Measurements from ENCODE around the gene MMEL1.
"Not testable (repeated sequence)": the region's sequence is repeated elsewhere in the genome, so short reads cannot be mapped to it uniquely, and the experiment has no call there.

The MMEL1 gene, protein sequence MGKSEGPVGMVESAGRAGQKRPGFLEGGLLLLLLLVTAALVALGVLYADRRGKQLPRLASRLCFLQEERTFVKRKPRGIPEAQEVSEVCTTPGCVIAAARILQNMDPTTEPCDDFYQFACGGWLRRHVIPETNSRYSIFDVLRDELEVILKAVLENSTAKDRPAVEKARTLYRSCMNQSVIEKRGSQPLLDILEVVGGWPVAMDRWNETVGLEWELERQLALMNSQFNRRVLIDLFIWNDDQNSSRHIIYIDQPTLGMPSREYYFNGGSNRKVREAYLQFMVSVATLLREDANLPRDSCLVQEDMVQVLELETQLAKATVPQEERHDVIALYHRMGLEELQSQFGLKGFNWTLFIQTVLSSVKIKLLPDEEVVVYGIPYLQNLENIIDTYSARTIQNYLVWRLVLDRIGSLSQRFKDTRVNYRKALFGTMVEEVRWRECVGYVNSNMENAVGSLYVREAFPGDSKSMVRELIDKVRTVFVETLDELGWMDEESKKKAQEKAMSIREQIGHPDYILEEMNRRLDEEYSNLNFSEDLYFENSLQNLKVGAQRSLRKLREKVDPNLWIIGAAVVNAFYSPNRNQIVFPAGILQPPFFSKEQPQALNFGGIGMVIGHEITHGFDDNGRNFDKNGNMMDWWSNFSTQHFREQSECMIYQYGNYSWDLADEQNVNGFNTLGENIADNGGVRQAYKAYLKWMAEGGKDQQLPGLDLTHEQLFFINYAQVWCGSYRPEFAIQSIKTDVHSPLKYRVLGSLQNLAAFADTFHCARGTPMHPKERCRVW

GRCh38 chr1:2632561-2633361 lies at the start of gene MMEL1:
TSS of gene MMEL1 (minus strand) at chr1:2633016. CDS start at chr1:2629484, 3,532 bp downstream.
- DNase-seq = no peak

- not testable (repeated sequence) for DNase-seq
These were observed 43.9 kb upstream of the MMEL1 start for GRCh38 chr1:2676726-2677125.

- DNase-seq = not testable (repeated sequence)
These were observed 38.8 kb upstream of the MMEL1 start for GRCh38 chr1:2671656-2672055.

GRCh38 chr1:2659806-2660205 lies 27.0 kb upstream of the MMEL1 start:
- not testable (repeated sequence) for DNase-seq

- not testable (repeated sequence) for DNase-seq
These were observed 25.1 kb upstream of the MMEL1 start for GRCh38 chr1:2657909-2658308.

DNA sequence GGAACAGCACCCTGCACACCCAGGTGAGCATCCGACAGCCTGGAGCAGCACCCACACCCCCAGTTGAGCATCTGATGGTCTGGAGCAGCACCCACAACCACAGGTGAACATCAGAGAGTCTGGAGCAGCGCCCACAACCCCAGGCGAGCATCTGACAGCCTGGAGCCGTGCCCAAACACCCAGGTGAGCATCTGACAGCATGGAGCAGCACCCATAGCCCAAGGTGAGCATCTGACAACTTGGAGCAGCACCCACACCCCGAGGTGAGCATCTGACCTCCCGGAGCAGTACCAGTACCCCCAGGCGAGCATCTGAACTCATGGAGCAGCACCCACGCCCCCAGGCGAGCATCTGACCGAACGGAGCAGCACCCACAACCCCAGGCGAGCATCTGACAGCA lies 24.3 kb upstream of the MMEL1 start:
- DNase-seq = not testable (repeated sequence)

- not testable (repeated sequence) for DNase-seq
These were observed 23.0 kb upstream of the MMEL1 start for GRCh38 chr1:2655598-2656434.

DNA sequence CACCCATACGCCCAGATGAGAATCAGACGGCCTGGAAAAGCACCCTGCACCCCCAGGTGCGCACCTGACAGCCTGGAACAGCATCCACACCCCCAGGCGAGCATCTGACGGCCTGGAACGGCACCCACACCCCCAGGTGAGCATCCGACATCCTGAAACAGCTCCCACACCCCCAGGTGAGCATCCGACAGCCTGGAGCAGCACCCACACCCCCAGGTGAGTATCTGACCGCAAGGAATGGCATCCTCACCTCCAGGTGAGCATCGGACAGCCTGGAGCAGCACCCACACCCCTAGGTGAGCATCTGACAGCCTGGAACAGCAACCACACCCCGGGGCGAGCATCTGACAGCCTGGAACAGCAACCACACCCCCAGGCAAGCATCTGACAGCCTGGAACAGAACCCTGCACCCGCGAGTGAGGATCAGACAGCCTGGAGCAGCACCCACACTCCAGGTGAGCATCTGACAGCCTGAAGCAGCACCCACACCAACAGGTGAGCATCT lies 21.7 kb upstream of the MMEL1 start:
- DNase-seq = not testable (repeated sequence)

DNA sequence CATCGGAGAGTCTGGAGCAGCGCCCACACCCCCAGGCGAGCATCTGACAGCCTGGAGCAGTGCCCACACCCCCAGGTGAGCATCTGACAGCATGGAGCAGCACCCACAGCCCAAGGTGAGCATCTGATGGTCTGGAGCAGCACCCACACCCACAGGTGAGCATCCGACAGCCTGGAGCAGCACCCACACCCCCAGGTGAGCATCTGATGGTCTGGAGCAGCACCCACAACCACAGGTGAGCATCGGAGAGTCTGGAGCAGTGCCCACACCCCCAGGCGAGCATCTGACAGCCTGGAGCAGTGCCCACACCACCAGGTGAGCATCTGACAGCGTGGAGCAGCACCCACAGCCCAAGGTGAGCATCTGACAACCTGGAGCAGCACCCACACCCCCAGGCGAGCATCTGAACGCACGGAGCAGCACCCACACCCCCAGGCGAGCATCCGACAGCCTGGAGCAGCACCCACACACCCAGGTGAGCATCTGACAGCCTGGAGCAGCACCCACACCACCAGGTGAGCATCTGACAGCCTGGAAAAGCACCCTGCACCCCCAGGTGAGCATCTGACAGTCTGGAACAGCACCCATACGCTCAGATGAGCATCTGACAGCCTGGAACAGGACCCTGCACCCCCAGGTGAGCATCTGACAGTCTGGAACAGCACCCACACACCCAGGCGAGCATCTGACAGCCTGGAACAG lies 21.1 kb upstream of the MMEL1 start:
- DNase-seq = not testable (repeated sequence)

- DNase-seq = not testable (repeated sequence)
These were observed 20.2 kb upstream of the MMEL1 start for GRCh38 chr1:2652926-2653571.

DNA sequence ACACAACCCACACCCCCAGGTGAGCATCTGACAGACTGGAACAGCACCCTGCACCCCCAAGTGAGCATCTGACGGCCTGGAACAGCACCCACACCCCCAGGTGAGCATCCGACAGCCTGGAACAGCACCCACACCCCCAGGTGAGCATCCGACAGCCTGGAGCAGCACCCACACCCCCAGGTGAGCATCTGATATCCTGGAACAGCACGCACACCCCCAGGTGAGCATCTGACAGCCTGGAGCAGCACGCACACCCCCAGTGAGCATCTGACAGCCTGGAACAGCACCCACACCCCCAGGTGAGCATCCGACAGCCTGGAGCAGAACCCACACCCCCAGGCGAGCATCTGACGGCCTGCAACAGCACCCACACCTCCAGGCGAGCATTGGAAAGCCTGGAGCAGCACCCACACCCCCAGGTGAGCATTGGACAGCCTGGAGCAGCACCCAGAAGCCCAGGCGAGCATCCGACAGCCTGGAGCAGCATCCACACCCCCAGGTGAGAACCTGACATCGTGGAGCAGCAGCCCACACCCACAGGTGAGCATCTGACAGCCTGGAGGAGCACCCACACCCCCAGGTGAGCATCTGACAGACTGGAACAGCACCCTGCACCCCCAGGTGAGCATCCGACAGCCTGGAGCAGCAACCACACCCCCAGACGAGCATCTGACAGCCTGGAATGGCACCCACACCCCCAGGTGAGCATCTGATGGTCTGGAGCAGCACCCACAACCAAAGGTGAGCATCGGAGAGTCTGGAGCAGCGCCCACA lies 19.5 kb upstream of the MMEL1 start:
- DNase-seq = not testable (repeated sequence)

DNA sequence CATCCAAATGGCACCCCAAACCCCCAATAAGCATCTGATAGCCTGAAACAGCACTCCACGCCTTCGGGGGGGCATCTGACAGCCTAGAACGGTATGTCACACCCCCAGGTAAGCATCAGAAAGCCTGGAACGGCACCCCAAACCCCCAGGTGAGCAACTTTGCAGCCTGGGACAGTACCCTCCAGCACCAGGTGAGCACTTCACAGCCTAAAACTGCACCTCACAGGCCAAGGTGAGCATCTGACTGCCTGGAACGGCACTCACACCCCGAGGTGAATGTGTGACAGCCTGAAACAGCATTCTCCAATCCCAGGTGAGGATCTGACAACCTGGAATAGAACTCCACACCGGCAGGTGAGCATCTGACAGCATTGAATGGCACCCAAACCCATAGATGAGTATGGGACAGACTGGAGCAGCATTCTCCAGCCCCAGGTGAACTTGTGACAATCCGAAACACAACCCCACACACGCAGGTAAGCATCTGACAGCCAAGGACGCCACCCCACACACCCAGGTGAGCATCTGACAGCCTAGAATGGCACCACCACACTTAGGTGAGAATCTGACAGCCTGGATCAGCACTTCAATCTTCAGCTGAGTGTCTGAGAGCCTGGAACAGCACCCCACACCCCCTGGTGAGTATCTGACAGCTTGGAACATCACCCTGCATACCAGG lies 18.3 kb upstream of the MMEL1 start:
- no peak for DNase-seq

DNA sequence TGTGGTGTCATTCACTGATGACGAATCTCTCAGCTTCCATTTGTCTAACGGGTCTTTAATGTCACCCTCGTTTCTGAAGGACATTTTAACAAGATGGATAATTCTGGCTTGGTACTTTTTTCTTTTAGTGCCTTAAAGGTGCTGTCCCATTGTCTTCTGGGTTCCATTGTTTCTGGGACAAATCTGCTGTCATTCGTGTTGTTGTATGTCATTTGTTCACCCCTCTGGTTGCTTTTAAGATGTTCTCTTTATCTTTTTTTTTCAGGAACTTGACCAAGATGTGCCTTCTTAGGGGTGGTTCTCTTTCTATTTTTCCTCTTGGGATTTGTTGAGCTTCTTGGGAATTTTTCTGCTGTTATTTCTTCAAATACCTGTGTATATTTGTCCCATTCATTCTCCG lies 14.0 kb upstream of the MMEL1 start:
- DNase-seq = no peak

DNA sequence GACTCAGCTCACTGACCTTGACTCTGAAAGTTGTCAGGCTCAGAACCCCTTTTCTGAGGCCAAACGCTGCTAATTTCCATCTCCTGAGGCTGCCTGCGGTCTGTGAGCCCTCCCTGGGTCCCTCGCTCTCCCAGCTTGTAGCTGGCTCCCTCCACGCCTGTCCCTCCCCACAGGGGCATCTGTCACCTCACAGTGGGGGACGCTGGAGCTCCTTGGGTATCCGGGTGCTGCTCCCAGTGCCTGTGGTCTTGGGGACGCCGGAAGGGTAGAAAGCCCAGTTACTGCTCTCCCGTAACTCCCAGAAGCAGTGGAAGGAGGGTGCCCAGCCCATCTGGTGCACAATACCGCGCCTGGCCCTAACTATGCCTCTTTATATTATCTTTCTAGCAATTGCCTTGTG lies 13.0 kb upstream of the MMEL1 start:
- no peak for DNase-seq

DNA sequence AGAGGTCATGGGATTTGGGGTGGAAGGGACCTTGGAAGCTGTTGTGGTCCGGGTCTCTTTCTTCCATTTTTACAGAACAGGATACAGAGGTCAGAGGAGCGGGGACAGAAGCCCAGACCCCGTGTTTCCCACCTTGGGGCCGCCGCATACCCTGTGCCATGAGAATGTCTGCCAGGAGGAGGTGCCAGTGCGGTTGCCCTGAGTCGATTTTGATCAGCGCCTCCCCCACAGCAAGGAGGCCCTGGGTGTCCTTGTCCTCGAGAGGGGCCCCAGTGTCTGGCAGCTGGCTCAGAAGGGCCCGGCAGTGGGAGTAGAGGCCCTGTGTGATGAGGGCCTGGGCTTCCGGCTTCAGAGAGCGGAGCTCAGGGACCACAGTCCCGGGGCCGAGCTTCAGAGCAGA lies 12.3 kb upstream of the MMEL1 start:
- no peak for DNase-seq

DNA sequence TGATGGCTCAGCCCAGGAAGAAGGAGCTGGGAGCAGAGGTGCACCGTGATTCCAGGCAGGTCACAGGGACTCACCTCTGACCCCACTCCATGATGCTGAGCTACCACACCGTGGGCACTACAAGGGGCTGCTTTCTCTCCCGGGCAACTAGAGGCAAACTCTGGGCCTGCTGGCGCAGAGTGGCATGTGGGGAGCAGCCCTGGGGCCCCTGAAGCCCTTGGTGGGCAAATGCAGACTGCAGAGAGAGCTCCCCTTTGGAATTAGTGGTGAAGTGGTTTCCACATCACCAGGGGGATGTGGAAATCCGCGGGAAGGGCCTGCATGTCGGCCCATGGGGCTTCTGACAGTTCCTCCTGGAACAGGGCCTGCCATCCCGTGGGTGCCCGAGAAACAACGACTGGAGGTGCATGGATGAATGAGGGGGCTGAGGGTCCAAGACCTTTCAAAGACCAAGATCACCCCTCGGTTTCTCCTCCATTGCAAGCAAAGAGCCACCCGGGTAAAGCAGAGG lies 11.8 kb upstream of the MMEL1 start:
- no peak for DNase-seq

DNA sequence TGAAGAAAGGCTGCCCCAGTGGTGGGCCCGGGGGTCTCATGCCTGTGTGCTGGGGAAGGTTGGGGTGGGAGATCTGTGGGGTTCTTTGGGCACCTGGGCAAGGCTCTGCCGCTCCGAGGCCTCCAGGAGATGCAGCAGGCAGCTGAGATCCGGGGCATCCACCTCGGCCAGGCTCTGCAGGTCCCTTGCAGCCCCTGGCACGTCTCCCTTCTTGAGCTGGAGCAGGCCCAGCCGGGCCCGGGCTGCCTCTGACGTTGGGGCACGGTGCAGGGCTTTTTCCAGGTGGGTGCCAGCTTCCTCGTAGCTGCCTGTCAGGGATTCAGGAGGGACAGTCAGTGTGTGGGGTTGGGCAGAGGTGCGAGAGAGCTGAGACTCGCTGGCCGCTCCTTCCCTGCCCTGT lies 11.4 kb upstream of the MMEL1 start:
- no peak for DNase-seq

DNA sequence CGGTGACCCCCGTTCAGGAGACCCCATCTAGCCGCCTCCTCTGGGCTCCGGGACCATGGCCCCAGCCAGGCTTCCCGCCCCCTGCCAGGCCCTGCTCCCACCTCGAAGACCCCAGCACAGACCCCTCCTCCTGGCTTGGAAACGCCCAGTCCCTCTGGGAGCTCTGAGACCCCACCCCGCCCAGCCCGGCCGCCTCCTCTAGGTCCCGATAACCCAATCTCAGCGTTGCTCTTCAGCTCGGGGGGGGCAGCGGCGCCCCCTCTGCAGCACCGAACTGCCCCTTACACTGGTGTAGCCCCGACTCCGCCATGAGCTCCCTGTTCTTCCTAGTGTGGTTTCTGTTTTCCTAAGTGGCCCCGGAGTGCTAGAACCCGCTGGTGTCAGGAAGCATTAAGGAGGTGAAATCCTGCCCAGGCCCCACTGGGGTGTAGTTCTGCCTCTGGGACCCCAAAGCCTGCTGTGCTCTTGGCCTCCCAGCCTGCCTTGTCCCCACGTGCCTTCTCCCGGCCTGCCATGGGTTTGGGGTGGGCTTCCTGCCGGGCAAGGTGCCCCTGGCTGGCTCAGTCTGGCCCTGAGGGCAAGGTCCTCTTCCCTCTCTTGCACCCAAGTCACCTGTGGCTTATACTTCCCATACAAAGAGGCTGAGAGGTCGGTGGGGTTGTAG lies 10.7 kb upstream of the MMEL1 start:
- no peak for DNase-seq

Data from NCI-H1092 (cell line).